Heart right ventricle (tissue), 16 donors: ENCODE data around the gene SLC32A1. TPM values are rescaled to one million over a fixed set of nuclear protein-coding genes. Genes with fewer than 3 reads are reported as not detected.

ENCODE experiments used
- ATAC-seq, 8 donors: fragments of 200-7000 bp; cut with Tn5 transposase; one replicate each; pipeline ENCODE4 v1.9.1; 2020; ENCODE audit warnings: mild to moderate bottlenecking in 8 of 8, moderate library complexity in 8 of 8, moderate number of reproducible peaks in 1 of 8
- DNase-seq, 2 donors: peaks; one replicate each; pipeline ENCODE4 v3.0.0-alpha.2; 2020
- H3K27ac ChIP-seq, 10 donors: fragments of 200-600 bp; sonication (generic) in 2 of 10; one replicate each; pipeline versions ENCODE4 v1.5.0 to v1.8.0; 2020 to 2022; ENCODE audit warnings: mild to moderate bottlenecking in 3 of 10
- H3K27me3 ChIP-seq, 7 donors: fragments of 200-600 bp; one replicate each; pipeline ENCODE4 v1.8.0; 2021 to 2022; ENCODE audit warnings: mild to moderate bottlenecking in 2 of 7
- H3K36me3 ChIP-seq, 9 donors: fragments of 200-600 bp; sonication (generic) in 1 of 9; one replicate each; pipeline versions ENCODE4 v1.5.0 to v1.8.0; 2020 to 2022; ENCODE audit warnings: mild to moderate bottlenecking in 2 of 9
- H3K4me1 ChIP-seq, 9 donors: fragments of 200-600 bp; sonication (generic) in 1 of 9; one replicate each; pipeline versions ENCODE4 v1.5.0 to v1.8.0; 2020 to 2022; ENCODE audit warnings: mild to moderate bottlenecking in 4 of 9
- H3K4me3 ChIP-seq, 10 donors: fragments of 200-600 bp; sonication (generic) in 2 of 10; one replicate each; pipeline versions ENCODE4 v1.5.0 to v1.8.0; 2020 to 2022; ENCODE audit warnings: mild to moderate bottlenecking in 7 of 10, moderate library complexity in 2 of 10
- H3K9me3 ChIP-seq, 11 donors: fragments of 200-600 bp in 10 of 11; sonication (generic) in 2 of 11; one replicate each; pipeline versions ENCODE4 v1.5.0 to v1.8.0; 2013 to 2022; ENCODE audit warnings: mild to moderate bottlenecking in 2 of 11, control low read depth in 1 of 11, moderate library complexity in 1 of 11
- CTCF ChIP-seq, 9 donors: fragments of 200-600 bp; sonication (generic) in 2 of 9; IDR thresholded peaks; one replicate each; pipeline versions ENCODE4 v1.5.0 to v1.8.0; 2021 to 2022; ENCODE audit warnings: antibody characterized with exemption in 9 of 9, mild to moderate bottlenecking in 5 of 9, moderate library complexity in 1 of 9
- WGBS, 2 donors: extraction: QIAGEN DNeasy Blood & Tissue Kit; methylation state at CpG; one replicate each; pipeline ENCODE4 v1.1.7; 2013; ENCODE audit warnings: inconsistent platforms in 1 of 2; 5-methylcytosine and 5-hydroxymethylcytosine counted together
- intact Hi-C, 10 donors: fragments of 100-400 bp; cut with DNase I; formaldehyde crosslinking; loops; one replicate each; pipeline versions ENCODE4 v1.11.1 to v1.14.2; 2022
- polyA plus RNA-seq, 2 donors: library from polyadenylated mRNA; stranded (reverse); fragments of 200-250 nt; gene quantifications; one replicate each; pipeline ENCODE4 v1.2.3, GENCODE V29; 2013
- total RNA-seq, 10 donors: library from RNA; stranded (reverse); fragmentation: NEBNext Ultra II Directional in 3 of 10; extraction: Animal tissue kit (Norgen Biotek cat#: 25700) in 3 of 10; gene quantifications; one replicate each; pipeline versions ENCODE4 v1.2.1 to v1.2.4, GENCODE V29; 2021 to 2023
- donor health status: Arrhythmogenic right ventricular cardiomyopathy.
- donor health status: ischemic (EF 13 %, LVEDD 7.1; RV severe dilation, severe dysfunction).
- donor health status: healthy with polysubstance abuse.
- donor health status: DM: no; HTN: yes; CAD: no.
- donor health status: DM: no; HTN: no; CAD: no.
- donor health status: ischemic (EF 25% LVEDD 6.9; RV normal size, moderate dysfunction).
- donor health status: ischemic (EF 25% LVEDD 5.7; RV mildly dilated, moderate dysfunction).
- donor health status: healthy.
- donor health status: DM: yes; HTN: yes; CAD: no.
- donor health status: Ischemic cardiomyopathy.
- donor health status: ischemic (EF 35%, LVEDD 5.7; RV mildly dilated, moderate dysfunction).
- donor health status: nonischemic (EF 11% LVEDD 7.7; RV severe dilation, severe dysfunction).
- donor health status: DM: yes; HTN: yes; CAD: no.
- donor health status: PGD.
- donor health status: ischemic (EF 29% LVEDD 5.4; RV normal size, mild dysfunction).
- donor health status: nonischemic (EF 23%, LVEDD 6.1; RV moderate dilation, normal function).

The SLC32A1 gene
- total and polyA plus RNA-seq, 12 donors: not detected

GRCh38 chr20:38737887-38738286 lies 13.6 kb downstream of the SLC32A1 start:
- intact Hi-C loops: loop anchor here in 1 of 10 donors (10.0 kb wide), 1 partner anchor 157 kb away; no protein-coding TSS in a partner anchor
- H3K27ac ChIP-seq: no peak overlapping the region
- H3K4me1 ChIP-seq: no peaks in the 10 kb centered on the region
- ATAC-seq: no peak
- H3K36me3 ChIP-seq: no peaks in the 10 kb centered on the region
- WGBS, 2 donors: 71 to 85% methylated on average over 1 of the region's 1 CpG
- H3K27me3 ChIP-seq: peaks cover 0 to 96% (median 75%) of the 10 kb centered on the region in 7 donors
- H3K4me3 ChIP-seq: no peak overlapping the region
- no peak for DNase-seq
- no peaks in the 10 kb centered on the region for H3K9me3 ChIP-seq
- TF ChIP-seq CTCF (IDR thresholded peaks at IDR 0.05): no peak

GRCh38 chr20:38745757-38746156 lies 21.5 kb downstream of the SLC32A1 start:
- intact Hi-C loops: loop anchor here in 1 of 10 donors (5.0 kb wide), 1 partner anchor 147 kb away; no protein-coding TSS in a partner anchor
- no peak for TF ChIP-seq CTCF (IDR thresholded peaks at IDR 0.05)
- WGBS, 2 donors: 98% methylated on average over 2 of the region's 2 CpGs
- DNase-seq (no peak), ATAC-seq (no peak)
- peaks cover 0 to 2% (median 0%) of the 10 kb centered on the region in 9 donors for H3K36me3 ChIP-seq
- H3K27me3 ChIP-seq: peaks cover 0 to 29% (median 25%) of the 10 kb centered on the region in 7 donors
- no peak overlapping the region for H3K27ac ChIP-seq
- no peak overlapping the region for H3K4me3 ChIP-seq
- peaks cover 0 to 21% (median 16%) of the 10 kb centered on the region in 9 donors for H3K4me1 ChIP-seq
- H3K9me3 ChIP-seq: no peaks in the 10 kb centered on the region

- H3K27ac ChIP-seq: peak overlapping the region in 8 of 10 donors; percentile 53 to 89 (median 85)
- peaks cover 0 to 21% (median 17%) of the 10 kb centered on the region in 9 donors for H3K4me1 ChIP-seq
- no peak for ATAC-seq
- peaks cover 0 to 21% (median 5%) of the 10 kb centered on the region in 9 donors for H3K36me3 ChIP-seq
- intact Hi-C loops: loop anchor here in 2 of 10 donors (2.0 to 5.0 kb wide), 3 partner anchors 99 to 145 kb away; no protein-coding TSS in a partner anchor
- DNase-seq: no peak
- H3K27me3 ChIP-seq: peaks cover 0 to 21% (median 10%) of the 10 kb centered on the region in 7 donors
- peak in 1 of 9 donors; percentile 12 for TF ChIP-seq CTCF (IDR thresholded peaks at IDR 0.05)
- WGBS, 2 donors: 12 to 13% methylated on average over 39 of the region's 39 CpGs
- no peaks in the 10 kb centered on the region for H3K9me3 ChIP-seq
- peak overlapping the region in 9 of 10 donors; percentile 66 to 96 (median 85) for H3K4me3 ChIP-seq
Measured at GRCh38 chr20:38747495-38748096, 23.3 kb downstream of the SLC32A1 start.

GRCh38 chr20:38748097-38748860 lies 24.0 kb downstream of the SLC32A1 start, which contains the start of gene ACTR5:
ACTR5 (plus strand) TSS chr20:38748460; CDS start chr20:38748479, 19 bp downstream.
- WGBS, 2 donors: 1% methylated on average over 83 to 84 of the region's 84 CpGs
- intact Hi-C loops: loop anchor here in 2 of 10 donors (2.0 to 5.0 kb wide), 3 partner anchors 99 to 144 kb away; no protein-coding TSS in a partner anchor
- Histone ChIP-seq H3K9me3 (no peaks in the 10 kb centered on the region), H3K27me3 (peaks cover 0 to 14% (median 8%) of the 10 kb centered on the region in 7 donors), H3K4me1 (peaks cover 0 to 21% (median 17%) of the 10 kb centered on the region in 9 donors), H3K4me3 (peak within 1 kb of the TSS; percentile 66 to 96 (median 82)), H3K36me3 (peaks cover 0 to 28% (median 5%) of the 10 kb centered on the region in 9 donors), H3K27ac (peak within 1 kb of the TSS; percentile 36 to 89 (median 84))
- DNase-seq (peak; percentile 94 to 96), ATAC-seq (peak; percentile 98 to 99 (median 99))
- no peak for TF ChIP-seq CTCF (IDR thresholded peaks at IDR 0.05)
